GM15510 (cell line): ENCODE measurements around the gene TCF19.

Experiments
- POLR2A ChIP-seq: IDR thresholded peaks from 3 replicates; pipeline ENCODE4 v1.6.1; 2011; ENCODE audit warnings: borderline replicate concordance; ENCODE audit not compliant: insufficient read length; ENCODE audit errors: extremely low read depth

The TCF19 gene

GRCh38 chr6:31121131-31121790 lies 37.1 kb upstream of the TCF19 start:
- no peak for TF ChIP-seq POLR2A

GRCh38 chr6:31122791-31123706 lies 35.3 kb upstream of the TCF19 start:
- no peak for TF ChIP-seq POLR2A

GRCh38 chr6:31125162-31125561 lies 33.2 kb upstream of the TCF19 start:
- no peak for TF ChIP-seq POLR2A

GRCh38 chr6:31125586-31126363 lies 32.6 kb upstream of the TCF19 start:
- no peak for TF ChIP-seq POLR2A

GRCh38 chr6:31126396-31127175 lies 31.8 kb upstream of the TCF19 start:
- TF ChIP-seq POLR2A: no peak

- no peak for TF ChIP-seq POLR2A
Observed at GRCh38 chr6:31128093-31128676, 30.2 kb upstream of the TCF19 start.

GRCh38 chr6:31129130-31129529 lies 29.3 kb upstream of the TCF19 start:
- TF ChIP-seq POLR2A: no peak

GRCh38 chr6:31130751-31131150 lies 27.6 kb upstream of the TCF19 start:
- TF ChIP-seq POLR2A: no peak

GRCh38 chr6:31131595-31131994 lies 26.8 kb upstream of the TCF19 start:
- TF ChIP-seq POLR2A: no peak

- no peak for TF ChIP-seq POLR2A
Observed at GRCh38 chr6:31132806-31133205, 25.6 kb upstream of the TCF19 start.

- TF ChIP-seq POLR2A: no peak
Observed at GRCh38 chr6:31135710-31136109, 22.7 kb upstream of the TCF19 start.

- TF ChIP-seq POLR2A: no peak
Observed at GRCh38 chr6:31138982-31139381, 19.4 kb upstream of the TCF19 start, which contains the start of gene PSORS1C2. Gene PSORS1C2, minus strand, starts transcription at chr6:31139066. Its CDS starts 40 bp downstream, at chr6:31139026.

- TF ChIP-seq POLR2A: no peak
Observed at GRCh38 chr6:31139599-31139998, 18.8 kb upstream of the TCF19 start.

GRCh38 chr6:31140643-31141042 lies 17.7 kb upstream of the TCF19 start:
- no peak for TF ChIP-seq POLR2A
